ENCODE data around the gene ZKSCAN7. TPM values are rescaled to one million over a fixed set of nuclear protein-coding genes. Genes with fewer than 3 reads are reported as not detected.

ZKSCAN7 gene
- total RNA-seq = 2.7 TPM

DNA sequence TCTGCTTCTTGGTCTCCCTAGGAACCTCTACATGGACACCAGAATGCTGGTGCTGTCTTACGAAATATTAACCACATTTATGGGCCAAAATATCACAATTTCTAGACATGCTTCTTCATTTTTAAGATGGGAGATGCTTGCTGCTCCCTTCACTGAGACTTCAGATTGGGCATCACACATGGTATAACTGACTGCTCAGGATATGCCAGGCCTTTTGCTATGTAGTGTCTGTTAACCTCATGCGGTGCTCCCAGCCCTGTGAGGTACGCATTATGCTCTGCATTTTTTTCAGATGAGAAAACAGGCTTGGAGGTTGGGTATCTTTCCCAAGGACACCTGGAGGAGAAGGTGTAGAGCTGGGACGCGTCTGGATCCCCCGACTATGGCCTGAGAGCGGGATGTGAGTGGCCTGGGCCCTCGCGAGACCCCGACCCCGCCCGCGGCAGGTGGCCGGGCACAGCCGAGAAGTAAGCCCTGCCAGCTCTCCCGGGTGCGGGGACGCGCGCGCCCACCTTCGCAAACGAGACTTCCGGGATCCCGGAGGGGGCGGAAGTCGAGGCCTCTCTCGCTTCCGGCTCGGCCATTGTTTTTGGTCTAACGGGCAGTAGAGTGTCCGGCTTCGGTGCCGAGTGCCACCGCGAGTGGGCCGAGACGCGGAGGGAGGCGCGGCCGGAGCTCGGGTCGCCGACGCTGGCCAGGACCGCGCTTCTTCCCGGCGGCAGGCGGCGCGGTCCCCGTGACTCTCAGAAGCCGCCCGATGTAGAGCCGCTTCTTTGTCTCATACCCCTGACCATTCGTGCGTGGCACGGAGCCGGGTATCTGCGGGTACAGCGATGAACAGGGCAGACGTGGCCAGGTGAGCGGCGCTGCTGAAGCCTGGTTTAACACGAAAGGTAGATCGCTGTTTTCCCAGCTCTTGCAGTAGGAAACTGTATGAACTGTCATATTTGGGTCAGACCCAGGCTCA, at the start of gene ZKSCAN7:
TSS of gene ZKSCAN7 (plus strand) at position 568 of the 967 bp plus-strand sequence. CDS start 1,855 bp downstream, outside the sequence.
- intact Hi-C loops (cut with DNase I) = no loop called here
- DNase-seq (ENCODE audit: extremely low spot score in 2 of 2) = no peak
- Histone ChIP-seq H3K36me3 (peaks cover 0 to 14% of the 10 kb centered on the region in 2 donors), H3K9me3 (no peaks in the 10 kb centered on the region), H3K4me1 (peaks cover 27% of the 10 kb centered on the region), H3K27ac (peak within 1 kb of the TSS; percentile 63), H3K27me3 (no peaks in the 10 kb centered on the region), H3K4me3 (peak within 1 kb of the TSS; percentile 63 to 67)
- TF ChIP-seq, protein P1, sequence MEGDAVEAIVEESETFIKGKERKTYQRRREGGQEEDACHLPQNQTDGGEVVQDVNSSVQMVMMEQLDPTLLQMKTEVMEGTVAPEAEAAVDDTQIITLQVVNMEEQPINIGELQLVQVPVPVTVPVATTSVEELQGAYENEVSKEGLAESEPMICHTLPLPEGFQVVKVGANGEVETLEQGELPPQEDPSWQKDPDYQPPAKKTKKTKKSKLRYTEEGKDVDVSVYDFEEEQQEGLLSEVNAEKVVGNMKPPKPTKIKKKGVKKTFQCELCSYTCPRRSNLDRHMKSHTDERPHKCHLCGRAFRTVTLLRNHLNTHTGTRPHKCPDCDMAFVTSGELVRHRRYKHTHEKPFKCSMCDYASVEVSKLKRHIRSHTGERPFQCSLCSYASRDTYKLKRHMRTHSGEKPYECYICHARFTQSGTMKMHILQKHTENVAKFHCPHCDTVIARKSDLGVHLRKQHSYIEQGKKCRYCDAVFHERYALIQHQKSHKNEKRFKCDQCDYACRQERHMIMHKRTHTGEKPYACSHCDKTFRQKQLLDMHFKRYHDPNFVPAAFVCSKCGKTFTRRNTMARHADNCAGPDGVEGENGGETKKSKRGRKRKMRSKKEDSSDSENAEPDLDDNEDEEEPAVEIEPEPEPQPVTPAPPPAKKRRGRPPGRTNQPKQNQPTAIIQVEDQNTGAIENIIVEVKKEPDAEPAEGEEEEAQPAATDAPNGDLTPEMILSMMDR (IDR thresholded peaks at IDR 0.05) = peak in 1 of 3 experiments; percentile 22
- TF ChIP-seq POLR2AphosphoS5 (IDR thresholded peaks at IDR 0.05; ENCODE audit: insufficient read depth in 1 of 2, low read depth in 1 of 2) = peak in 1 of 2 donors; percentile 22
- TF ChIP-seq POLR2A (IDR thresholded peaks at IDR 0.05) = no peak

DNA sequence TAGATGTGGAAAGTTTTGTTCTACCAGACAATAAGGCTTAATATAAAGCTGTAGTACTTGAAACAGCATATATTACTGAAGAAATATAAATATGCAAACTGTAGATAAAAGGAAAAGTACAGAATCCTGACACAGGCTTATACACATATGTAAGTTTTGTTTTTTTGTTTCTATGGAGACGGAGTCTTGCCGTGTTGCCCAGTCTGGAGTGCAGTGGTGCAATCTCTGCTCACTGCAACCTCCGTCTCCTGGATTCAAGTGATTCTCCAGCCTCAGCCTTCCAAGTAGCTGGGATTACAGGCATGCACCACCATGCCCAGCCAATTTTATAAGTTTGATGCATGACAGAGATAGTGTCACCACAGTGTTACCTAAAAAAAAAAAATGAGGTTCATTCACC, 48.4 kb upstream of the ZKSCAN7 start:
- DNase-seq (ENCODE audit: extremely low spot score in 2 of 2) = no peak

GRCh38 chr3:44506961-44507360, 48.0 kb upstream of the ZKSCAN7 start:
- no peak for DNase-seq (ENCODE audit: extremely low spot score in 2 of 2)
- no peak overlapping the region for H3K27ac ChIP-seq
- H3K27me3 ChIP-seq = no peaks in the 10 kb centered on the region
- TF ChIP-seq POLR2AphosphoS5 (IDR thresholded peaks at IDR 0.05; ENCODE audit: insufficient read depth in 1 of 2, low read depth in 1 of 2) (no peak), POLR2A (IDR thresholded peaks at IDR 0.05) (no peak)
- TF ChIP-seq, protein P1 (IDR thresholded peaks at IDR 0.05) = no peak
- intact Hi-C loops (cut with DNase I) = no loop called here
- H3K4me3 ChIP-seq = no peak overlapping the region
- peaks cover 26% of the 10 kb centered on the region for H3K4me1 ChIP-seq
- no peaks in the 10 kb centered on the region for H3K9me3 ChIP-seq
- peaks cover 0 to 5% of the 10 kb centered on the region in 2 donors for H3K36me3 ChIP-seq

More for the DNA sequence above, 48.4 kb upstream of the ZKSCAN7 start:
- Histone ChIP-seq H3K36me3 (peaks cover 0 to 9% of the 10 kb centered on the region in 2 donors), H3K4me1 (peaks cover 26% of the 10 kb centered on the region), H3K4me3 (no peak overlapping the region), H3K9me3 (no peaks in the 10 kb centered on the region), H3K27me3 (no peaks in the 10 kb centered on the region), H3K27ac (no peak overlapping the region)
- TF ChIP-seq, protein P1 (IDR thresholded peaks at IDR 0.05) = no peak
- no peak for TF ChIP-seq POLR2A (IDR thresholded peaks at IDR 0.05)
- intact Hi-C loops (cut with DNase I) = no loop called here

GRCh38 chr3:44509393-44509921, 45.5 kb upstream of the ZKSCAN7 start:
- Histone ChIP-seq H3K27me3 (no peaks in the 10 kb centered on the region), H3K36me3 (no peaks in the 10 kb centered on the region), H3K4me1 (peaks cover 26% of the 10 kb centered on the region), H3K4me3 (peak overlapping the region; percentile 70 to 90), H3K27ac (no peak overlapping the region), H3K9me3 (no peaks in the 10 kb centered on the region)
- no peak for DNase-seq (ENCODE audit: extremely low spot score in 2 of 2)
- intact Hi-C loops (cut with DNase I) = no loop called here
- TF ChIP-seq, protein P1 (IDR thresholded peaks at IDR 0.05) = no peak
- TF ChIP-seq POLR2A (IDR thresholded peaks at IDR 0.05) (no peak), POLR2AphosphoS5 (IDR thresholded peaks at IDR 0.05; ENCODE audit: insufficient read depth in 1 of 2, low read depth in 1 of 2) (no peak)
